G401.6 (cell line): ENCODE data around the gene MXI1.
"Not testable (repeated sequence)": the region's sequence is repeated elsewhere in the genome, so short reads cannot be mapped to it uniquely, and the experiment has no call there.

Experiments
- FAIRE-seq: peaks from 2 replicates; lab custom pipeline; 2012; peaks lifted over from hg19 to GRCh38; lab: Jason Lieb, UNC

The MXI1 gene

DNA sequence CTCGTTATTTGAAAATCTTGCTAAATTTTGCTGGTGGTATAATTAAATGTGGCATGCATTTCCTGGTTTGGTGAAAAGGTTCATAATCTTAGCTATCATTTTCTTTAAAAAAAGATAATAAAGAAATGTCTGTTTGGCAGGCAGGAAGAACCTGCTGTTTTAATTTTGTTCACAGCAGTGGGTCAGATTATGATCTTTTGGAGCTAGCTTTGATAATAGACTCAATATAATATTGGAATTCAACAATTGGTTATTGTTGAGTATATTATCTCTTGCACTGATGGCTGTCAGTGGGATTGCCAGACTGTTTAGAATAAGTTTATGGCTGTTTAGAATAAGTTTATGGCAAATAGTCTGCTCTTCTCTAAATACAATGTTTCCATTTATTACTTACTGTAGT lies 35.1 kb downstream of the MXI1 start:
- FAIRE-seq = no peak

DNA sequence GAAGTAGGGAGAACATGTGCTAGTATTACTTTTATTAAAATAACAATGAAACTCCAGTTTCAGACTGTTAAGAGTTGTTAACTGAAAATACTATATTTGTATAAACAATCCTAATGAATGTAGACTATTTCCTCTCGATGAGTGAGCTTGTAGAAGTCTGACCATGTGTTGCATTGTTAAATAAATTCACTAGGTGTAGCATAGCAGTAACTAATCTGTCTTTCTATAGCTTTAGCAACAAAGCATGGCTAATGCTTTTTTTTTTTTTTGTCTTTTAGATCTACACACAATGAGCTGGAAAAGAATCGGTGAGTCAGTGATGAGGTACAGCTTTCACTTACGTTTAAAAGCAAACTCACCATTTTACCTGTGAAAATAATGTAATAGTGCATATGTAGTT lies 37.1 kb downstream of the MXI1 start:
- FAIRE-seq = no peak

DNA sequence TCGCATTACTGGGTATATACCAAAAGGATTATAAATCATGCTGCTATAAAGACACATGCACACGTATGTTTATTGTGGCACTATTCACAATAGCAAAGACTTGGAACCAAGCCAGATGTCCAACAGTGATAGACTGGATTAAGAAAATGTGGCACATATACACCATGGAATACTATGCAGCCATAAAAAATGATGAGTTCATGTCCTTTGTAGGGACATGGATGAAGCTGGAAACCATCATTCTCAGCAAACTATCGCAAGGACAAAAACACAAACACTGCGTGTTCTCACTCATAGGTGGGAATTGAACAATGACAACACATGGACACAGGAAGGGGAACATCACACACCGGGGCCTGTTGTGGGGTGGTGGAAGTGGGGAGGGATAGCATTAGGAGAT lies 40.4 kb downstream of the MXI1 start:
- FAIRE-seq = not testable (repeated sequence)

DNA sequence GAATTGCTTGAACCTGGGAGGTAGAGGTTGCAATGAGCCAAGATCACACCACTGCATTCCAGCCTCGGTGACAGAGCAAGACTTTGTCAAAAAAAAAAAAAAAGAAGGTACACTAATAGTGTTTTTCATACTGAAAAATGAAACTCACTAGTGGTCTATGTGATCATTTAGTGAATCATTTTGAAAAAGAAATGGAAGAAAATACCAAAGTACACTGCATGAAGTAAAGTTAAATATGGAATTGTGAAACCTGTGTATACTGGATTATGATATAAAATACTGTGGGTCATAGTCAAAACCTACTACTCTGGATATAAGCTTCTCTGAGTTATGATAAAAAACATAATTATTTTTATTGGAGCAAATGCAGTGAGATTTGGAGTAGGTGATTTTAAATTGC lies 42.1 kb downstream of the MXI1 start:
- not testable (repeated sequence) for FAIRE-seq

DNA sequence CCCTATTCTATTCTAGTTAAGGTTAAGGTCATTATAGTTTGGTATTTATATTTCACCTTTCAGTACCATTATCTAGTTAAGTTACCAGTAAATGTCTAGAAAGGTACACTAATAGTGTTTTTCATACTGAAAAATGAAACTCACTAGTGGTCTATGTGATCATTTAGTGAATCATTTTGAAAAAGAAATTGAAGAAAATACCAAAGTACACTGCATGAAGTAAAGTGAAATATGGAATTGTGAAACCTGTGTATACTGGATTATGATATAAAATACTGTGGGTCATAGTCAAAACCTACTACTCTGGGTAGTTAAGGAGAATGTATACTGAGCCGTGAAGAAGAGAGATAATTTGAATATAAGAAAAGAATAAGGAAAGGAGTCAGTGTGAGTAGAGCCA lies 44.0 kb downstream of the MXI1 start:
- FAIRE-seq = not testable (repeated sequence)

DNA sequence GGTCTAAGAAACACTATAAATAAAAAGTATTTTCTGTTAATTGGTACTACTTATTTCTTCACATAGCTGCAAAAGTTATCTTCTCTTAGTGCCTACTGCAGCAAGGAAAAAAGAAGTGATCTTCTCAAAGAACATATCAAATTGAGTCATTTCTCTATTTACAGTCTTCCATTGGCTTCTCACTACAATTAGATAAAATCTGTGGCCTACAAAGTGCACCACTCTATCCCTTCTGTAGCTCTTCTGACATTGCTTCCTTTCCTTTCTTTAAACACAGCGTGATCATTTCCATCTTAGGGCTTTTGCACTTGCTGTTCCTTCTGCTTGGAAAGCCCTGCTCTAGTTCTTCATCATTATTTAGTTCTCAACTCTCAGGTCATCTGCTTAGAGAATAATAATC lies 44.7 kb downstream of the MXI1 start:
- no peak for FAIRE-seq

DNA sequence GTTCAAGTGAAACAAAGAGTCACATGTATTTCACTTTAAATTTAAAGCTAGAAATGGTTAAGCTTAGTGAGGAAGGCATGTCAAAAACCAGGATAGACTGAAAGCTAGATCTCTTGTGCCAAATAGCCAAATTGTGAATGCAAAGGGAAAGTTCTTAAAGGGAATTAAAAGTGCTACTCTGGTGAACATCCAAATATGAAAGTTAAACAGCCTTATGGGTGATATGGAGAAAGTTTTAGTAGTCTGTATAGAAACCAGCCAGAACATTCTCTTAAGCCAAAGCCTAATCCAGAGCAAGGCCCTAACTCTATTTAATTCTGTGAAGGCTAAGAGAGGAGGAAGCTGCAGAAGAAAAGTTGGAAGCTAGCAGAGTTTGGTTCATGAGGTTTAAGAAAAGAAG lies 47.1 kb downstream of the MXI1 start:
- no peak for FAIRE-seq

DNA sequence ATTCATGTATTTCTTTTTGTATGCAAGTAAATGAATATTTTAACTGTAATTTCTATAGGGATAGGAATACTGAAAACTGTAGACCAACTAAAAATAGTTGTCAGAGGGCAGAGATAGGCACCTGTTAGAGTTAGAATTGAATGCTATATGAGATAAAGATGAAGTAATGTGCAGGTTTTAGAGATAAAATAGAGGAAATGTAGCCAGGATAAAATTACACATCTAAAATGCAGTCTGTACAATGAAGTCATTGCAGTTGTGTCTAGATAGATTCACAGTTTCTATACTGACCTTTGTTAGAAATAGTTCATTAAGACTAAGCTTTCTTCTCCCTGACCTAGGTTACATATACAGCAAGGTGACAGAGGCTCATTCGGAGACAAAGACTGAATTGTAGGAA lies 51.1 kb downstream of the MXI1 start:
- no peak for FAIRE-seq

DNA sequence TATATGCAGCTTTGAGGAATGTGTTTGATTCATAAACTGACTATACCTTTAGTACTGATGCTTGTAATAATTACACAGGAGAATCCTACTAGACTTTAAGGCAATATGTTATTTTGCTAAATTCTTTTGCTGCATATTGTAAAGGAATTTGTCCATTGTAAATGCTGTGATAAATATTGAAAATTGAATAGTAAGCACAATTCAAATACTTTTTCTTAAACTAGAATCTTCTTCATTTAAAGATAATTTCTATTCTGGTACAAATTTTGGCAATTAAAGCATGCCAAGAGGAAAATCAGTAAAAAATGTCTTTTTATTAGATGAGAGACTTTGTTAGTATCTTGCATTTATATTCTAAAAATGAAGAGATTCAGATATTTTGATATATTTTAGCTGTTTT lies 51.9 kb downstream of the MXI1 start:
- FAIRE-seq = no peak

DNA sequence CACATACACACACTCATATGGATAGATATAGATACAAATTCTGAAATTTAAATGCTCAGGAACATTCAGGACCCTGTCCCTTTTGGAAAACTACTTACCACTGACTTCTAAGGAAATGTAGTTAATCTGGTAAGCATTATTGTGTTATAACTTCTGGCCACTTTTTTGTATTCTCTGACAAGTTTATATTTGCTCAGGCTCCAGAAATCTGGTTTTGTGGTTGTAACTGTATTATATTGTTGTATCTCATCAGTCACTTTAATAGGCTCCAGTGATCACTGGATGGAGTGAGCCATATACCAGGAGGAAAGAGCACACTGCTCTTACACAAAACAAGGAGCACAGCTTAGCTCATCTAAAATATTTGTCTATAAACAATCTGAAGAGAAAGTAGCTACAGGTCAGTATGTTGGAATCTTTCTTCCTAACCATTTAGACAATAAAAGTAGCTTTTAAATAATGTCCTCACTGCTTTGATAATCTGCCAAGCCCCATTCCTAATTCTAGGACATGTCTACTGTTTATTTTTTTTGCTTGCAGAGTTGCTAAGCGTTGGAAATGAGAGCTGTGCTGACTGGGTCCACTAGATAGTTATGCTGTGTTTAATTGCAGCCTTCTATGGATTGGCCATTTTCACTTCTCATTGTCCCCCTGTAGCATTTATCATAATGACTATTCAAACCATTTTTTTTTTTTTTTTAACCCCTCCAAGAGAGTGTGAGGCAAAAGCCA lies 53.5 kb downstream of the MXI1 start:
- FAIRE-seq = no peak

DNA sequence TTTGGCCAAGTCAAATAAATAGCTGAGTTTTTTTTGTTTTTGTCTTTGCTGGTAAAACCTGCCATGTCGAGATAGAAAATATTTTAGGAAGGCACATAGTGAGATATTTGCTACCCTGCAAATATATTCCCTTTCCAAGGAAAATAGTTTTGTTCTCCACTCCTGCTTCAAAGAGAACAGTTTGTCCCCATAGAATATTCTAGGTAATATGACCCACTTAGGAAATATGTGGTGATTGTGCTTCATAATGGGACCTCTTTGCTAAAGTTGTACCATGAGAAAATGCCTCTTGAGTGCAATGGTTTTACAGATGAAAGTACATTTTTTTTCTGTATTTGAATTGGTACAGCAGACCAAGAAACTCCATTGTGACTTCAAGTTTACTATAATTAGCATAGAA lies 55.8 kb downstream of the MXI1 start:
- no peak for FAIRE-seq

DNA sequence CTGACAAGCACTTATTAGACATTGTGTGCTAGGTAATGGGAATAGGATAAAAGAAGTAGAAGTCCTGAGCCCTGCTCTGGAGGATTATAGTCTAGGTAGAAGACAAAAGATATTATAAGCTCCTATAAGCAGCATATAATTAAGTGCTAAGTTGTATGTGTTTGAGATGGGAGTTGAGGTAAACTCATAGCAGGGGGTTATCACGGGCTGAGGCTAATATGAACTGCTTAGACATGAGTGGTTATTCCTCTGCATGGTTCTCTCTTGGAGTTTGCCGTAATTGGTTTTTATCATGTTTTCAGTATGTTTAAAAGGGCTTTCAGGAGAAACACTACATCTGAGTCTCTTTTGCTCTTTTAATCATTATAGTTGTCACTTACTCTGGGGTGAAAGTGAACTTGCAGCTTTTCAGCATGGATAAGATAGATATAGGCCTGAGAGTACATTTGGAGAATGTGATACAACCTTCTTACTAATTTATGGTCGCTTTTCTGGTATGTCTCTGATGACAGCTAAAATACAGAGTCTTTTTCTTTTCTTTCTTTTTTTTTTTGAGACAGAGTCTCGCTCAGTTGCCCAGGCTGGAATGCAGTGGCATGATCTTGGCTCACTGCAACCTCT lies 58.3 kb downstream of the MXI1 start:
- no peak for FAIRE-seq

DNA sequence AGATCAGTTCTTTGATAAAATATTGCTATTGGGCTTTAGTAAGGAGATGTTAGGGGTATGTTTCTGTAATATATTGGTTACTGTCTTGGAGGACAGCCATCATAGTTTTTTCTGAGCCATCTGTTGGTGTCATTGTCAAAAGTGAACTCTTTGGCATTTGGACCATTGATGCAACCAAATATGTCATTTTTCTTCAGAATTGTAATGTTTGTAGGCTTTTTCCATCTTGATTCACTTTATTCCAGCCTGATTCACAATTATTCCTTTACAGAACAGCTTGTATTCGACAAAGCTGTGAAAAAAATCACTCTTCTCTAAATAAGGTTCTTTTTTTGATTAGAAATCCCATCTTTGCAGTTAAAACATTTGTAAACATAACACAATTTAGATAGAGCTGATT lies 59.9 kb downstream of the MXI1 start:
- no peak for FAIRE-seq

DNA sequence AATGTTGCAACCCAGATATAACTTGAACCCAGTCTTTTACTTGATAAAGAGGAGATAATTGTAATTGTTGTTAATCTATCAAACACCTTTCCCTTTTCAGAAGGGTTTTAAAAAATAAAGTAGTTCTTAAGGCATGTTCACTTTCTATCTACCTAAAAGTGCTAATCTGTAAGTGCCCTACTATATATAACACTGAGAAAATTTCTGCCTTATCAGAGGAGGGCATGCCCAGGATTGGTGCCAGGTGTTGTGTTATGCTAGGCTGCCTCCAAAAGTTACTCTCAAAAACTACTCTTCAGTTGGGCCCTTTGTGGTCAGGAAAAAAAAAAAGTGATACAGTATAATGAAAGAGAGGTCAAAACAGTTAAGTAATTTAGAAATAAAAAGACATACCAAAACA lies 61.0 kb downstream of the MXI1 start:
- no peak for FAIRE-seq

DNA sequence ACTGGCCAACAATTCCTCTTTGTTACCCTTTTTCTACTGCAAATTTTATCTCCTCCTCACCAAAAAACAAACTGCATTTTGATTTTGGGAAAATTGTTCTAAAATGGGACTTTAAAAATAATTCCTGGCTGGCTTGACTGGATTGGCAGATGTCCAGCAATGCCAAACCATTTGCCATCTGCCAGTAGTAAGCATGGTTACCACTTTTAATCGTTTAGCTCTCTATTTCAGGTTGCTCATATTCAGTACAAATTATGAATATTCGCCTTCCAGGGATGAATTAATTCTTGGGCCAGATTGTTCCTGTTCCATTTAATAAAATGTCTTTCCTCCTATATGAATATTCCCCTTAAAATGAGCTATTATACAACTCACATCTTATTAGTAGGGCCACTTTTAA lies 61.6 kb downstream of the MXI1 start:
- FAIRE-seq = no peak

DNA sequence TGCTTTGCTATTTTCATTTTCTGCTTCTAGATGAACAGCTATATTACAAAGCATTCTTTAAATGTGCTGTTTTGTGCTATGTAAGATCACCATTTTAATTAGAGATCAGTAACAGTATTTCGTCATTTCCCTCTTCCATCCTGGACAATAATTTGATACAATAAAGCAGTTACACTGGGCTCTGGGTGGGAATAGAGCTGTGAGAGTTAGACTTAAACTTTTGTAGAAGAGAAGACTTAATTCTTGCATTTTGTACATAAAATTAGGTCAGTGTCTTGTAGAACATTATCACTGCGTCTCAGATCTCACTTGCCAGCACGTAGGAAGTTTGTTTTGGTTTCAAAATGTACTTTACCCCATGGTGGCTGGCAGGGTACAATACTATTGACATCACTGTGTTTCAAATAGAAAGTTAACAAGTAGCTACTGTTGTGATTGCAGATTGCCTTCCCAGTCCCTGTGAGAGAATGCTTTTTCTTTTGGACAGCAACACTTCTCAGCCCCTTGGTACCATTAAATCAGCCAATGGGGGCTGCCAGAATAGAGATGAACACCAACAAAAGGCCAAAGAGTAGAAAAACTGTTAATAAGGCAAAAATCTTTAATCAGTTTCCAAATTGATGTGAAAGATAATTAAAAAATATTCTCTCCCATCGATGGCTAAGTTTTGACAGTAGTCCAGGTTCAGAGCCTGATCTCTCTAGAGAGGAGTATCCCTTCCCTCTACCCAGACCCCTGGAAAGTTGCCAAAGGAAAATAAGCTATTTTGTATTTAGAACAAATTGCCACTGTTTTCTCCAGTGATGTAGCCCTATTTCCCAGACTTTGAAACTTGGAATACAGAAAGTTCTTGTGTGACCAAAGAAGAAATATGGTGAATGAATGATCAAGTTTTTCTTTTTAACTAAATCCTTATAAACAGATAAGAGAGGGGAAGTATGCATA lies 62.2 kb downstream of the MXI1 start:
- FAIRE-seq = no peak

DNA sequence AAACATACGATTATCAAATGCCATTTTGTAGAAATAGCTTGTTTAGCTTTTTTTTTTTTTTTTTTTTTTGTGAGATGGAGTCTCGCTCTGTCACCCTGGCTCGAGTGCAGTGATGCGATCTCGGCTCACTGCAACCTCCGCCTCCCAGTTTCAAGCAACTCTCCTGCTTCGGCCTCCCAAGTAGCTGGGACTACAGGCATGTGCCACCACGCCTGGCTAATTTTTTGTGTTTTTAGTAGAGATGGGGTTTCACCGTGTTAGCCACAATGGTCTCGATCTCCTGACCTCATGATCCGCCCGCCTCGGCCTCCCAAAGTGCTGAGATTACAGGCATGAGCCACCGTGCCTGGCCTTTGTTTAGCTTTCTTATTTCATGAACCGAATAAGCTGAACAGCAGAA lies 65.6 kb downstream of the MXI1 start:
- FAIRE-seq = not testable (repeated sequence)

DNA sequence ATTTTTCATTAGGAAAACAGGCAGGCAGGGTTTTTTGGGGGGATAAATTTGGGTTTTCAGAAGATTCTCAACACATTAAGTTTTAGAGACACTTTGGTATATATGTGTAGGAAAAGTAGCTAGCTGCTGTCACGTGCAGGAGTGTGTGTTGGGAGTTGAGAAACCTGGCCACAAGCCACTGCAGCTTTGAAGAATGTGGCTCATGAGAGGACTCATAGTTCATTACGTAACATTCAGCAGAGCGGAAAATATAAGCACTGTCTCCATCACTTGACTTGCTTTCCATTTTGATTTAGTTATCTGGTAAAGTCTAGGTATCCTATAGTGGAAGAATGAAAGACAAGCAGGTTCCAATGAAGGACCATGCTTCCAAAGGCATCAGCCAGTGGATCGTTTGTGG lies 66.1 kb downstream of the MXI1 start:
- FAIRE-seq = no peak

DNA sequence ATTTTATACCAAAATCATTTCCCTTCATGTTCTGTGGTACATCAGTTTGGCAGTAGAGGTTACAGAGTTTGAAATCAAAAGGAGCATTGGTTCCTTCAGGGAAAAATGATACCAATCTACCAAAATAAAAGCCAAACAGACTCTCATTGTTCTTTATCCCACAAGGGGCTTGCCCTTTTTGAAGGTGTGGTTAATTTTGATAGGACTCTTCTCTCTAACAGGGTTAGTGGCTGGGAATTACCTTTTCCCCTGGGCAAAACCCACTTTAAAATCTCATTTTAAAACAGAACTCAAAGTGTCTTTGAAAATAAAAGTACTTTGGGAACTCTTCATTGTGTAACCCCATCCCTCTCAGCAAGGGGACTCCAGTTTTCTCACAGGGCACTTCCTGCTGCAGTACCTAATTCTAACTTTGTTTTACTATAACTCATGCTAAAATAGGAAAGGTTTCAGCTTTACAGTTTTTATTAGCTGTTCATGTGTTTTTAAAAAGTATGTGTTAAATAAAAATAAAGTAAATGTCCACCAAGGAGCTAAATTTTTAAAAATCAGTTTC lies 66.7 kb downstream of the MXI1 start:
- FAIRE-seq = no peak

DNA sequence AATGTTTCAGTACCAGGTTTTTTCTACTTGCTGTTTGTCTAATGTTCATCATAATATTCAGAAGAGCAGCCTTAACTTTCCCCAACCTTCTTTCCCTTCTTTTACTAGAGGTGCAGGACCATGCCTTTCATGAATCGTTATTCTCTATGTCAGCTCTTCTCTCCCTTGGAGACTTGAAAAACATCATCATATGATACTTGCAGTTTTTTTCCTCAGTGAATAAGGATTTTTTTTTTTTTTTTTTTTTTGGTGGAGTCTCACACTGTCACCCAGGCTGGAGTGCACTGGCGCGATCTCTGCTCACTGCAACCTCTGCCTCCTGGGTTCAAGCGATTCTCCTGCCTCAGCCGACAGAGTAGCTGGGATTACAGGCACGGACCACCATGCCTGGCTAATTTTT lies 67.2 kb downstream of the MXI1 start:
- FAIRE-seq = no peak

DNA sequence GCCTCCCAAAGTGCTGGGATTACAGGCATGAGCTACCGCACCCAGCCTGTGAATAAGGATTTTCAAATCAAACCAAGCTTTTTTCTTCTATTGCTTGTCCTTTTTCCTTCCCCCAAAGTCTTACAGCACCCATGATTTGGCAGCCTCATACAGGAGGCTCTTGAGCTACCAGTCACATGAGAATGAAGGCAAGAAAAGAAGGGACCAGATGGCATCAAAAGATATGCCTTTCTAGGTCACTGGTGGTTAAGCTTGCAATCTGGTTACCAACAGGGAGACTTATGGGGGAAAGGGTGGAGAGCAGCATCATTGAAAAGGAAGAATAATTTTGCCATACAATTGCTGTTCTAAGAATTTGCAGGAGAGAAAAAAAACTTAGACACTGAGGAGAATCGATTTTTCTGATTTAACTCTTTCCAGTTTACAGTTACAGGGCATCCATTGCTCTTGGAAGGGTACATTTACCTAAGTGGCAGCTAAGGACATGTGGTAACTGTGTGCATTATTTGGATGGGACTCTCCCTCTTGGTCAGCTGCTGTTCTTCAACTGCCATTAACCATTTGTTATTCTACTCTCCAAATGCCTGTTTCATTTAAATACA lies 67.8 kb downstream of the MXI1 start:
- FAIRE-seq = no peak

DNA sequence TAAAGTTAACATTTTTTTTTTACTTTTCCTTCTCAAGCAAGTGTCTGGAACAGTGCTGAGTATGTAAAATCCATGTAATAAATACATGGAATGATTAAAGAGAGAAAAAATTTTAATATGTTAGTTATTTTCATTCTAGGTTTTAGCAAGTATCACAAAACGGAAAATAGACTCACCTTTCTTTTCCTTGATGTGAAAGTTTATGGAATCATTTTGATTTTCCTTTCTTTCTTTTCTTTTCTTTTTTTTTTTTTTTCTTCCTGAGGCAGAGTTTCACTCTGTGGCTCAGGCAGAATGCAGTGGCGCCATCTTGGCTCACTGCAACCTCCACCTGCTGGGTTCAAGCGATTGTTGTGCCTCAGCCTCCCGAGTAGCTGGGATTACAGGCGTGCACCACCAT lies 69.2 kb downstream of the MXI1 start:
- no peak for FAIRE-seq

DNA sequence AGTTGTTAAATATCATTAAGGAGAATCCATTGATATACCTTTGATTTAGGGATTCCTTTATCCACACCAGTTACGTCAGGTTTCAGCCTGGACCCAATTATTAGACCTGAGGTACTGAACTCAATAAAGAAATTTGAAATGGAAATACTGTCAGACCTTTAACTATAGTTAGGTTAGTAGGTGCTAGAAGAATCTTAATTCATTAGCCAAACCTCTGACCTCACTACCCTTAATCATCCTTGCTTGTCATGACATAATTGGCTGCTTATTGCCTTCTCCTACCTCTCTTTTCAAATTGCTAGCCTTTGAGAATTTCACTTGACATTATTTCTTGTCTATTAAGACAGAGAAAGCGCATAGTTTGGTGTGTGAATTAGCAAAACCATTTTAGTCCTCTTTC lies 70.2 kb downstream of the MXI1 start:
- no peak for FAIRE-seq
